AG08395 (cell line): Measurements from ENCODE around the gene MED13L.
"Not testable (repeated sequence)": the region's sequence is repeated elsewhere in the genome, so short reads cannot be mapped to it uniquely, and the experiment has no call there.

Experiments
- DNase-seq: peaks from one replicate; pipeline ENCODE4 v3.0.0; 2012; ENCODE audit warnings: mixed read lengths, low spot score

The MED13L gene

DNA sequence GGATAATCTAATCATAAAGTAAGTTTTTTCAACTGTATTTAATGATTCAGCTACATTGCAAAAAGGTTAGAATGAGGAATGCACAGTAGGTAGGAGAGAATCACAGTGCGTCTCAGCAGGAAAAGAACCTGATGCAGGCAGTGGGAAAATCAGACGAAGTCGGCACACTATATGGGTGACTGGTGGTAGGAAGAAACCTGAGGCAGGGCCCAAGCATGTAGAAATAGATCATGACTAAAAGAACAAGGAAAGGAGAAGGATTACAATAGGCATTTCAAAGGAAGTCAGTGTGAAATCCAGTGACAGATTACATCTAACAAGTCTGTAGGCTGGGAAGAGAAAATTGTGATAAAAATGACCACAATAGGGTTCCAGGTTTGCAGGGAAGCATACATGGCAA, 267.0 kb downstream of the MED13L start:
- DNase-seq, result no peak

DNA sequence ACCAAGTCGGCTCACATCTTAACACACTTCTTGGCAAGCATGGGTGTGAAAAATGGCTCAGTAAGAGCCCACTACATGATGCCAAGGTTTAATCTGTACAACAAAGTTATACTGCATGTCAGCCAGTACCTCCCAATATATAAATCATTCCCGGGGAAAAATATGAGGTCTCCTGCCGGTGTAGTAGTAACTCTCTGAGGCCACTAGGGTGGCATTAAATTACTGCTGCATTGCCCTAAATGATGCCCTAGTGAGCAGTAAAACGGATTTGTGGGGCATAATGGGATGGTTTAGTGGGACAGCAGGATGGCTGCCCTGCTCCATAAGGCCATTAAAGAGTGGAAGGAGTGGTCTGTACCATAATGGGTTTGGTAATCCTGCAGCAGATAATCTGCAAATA, 267.7 kb downstream of the MED13L start:
- no peak for DNase-seq

DNA sequence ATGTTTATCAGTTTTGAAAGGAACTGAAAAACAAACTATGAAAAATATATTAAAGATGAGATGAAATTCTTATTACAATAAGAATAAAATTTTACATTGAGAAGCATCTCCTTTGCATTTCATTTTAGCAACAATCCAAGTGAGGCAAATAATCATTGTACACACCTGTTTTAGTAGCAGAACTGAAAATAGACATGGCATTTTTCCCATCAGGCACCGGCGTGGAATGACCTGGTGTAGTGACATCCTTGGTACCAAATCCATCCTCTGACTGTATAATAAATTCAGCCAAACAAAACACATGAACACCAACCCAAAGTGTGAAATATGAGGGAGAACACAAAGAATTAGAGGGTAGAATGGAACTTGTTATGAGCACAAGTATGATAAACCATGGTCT, 271.4 kb downstream of the MED13L start:
- no peak for DNase-seq

DNA sequence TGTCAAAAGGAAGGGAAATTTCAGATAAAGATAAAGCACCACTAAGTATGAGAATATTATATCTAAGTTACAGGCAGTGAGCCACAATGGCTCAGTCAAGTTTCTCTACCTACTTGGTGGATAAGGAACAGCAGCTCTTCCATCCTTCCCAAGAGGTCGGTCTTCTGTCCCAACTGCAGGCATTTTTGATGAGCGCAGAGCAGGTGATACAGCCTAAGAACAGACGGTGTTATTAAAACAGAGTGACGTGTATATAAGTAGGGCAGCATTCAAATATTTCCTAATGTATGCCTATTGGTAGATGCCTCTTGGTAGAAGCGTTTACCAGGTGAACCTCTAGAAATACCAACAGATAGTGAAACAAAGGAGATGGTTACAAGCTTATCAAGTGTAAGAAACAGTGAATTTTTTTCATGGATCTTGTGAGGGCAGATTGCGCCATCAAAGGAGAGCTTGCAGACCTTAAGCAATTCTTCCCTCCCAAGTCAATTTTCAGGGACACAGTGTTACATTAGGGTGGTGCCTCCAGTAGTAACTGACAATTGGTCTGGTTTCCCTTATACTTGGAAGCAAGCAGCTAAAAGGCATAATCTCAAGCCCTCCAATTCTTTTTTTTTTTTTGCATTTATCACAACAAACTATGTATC, 274.5 kb downstream of the MED13L start:
- DNase-seq, result no peak

DNA sequence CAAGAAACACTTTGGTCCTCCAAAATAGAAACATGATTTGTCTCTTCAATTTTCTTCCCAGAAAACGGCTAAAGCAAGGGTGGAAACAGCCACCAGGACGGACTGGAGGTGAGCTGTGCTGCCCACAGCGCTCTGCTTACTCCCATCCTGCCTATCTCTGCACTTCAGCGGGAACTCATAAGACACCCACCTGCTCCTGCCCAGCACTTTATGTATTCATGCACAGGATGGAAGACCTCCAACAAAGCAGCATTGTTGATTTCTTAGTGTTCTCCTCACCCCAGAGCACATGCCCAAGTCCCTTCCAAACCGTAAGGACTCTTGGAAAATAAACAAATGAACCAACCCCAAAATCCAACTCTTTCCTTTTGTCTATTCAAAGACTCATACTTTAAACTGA, 277.2 kb downstream of the MED13L start:
- no peak for DNase-seq

DNA sequence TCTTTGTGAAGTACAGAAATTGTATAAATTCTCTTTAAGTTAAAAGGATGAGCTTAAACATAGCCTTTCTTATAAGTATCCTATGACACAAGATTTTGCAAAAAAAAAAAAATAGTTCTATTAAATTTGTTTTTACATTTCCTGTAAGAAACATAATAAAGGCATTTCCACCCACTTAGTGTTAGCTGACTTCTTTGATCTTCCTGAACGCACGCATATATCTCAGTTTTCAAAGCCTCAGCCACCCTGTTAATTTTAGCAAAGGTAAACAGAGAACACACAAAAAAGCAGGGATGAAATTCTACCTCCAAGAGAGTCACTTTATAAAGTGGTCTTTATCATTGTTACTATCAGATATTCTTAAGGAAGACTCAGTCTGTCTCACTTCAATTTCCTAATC, 277.9 kb downstream of the MED13L start:
- DNase-seq, result no peak

DNA sequence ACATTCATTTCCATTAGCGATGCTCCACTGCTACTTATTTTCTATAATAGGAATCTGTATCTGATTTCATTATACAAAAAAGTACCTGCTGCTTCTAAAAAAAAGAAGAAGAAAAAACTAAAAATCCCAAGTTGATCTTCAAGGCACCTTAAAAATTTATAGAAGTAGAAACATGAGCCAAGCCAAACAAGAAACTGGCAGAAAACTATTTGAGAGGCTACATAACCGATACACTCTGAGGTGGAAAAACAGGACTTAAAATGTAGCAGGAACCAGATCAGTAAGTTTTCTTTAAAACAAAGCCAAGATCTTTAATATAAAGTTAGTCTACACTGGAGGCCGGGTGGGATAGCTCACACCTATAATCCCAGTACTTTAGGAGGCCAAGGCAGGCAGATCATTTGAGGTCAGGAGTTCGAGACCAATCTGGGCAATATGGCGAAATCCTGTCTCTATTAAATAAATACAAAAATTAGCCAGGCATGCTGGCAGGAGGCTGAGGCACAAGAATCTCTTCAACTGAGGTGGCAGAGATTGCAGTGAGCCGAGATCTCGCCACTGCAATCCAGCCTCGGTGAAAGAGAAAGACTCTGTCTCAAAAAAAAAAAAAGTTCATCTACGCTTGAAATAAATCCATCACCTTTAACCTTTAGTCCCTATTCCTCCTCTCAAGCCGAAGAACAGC, 278.6 kb downstream of the MED13L start:
- DNase-seq, result no peak

DNA sequence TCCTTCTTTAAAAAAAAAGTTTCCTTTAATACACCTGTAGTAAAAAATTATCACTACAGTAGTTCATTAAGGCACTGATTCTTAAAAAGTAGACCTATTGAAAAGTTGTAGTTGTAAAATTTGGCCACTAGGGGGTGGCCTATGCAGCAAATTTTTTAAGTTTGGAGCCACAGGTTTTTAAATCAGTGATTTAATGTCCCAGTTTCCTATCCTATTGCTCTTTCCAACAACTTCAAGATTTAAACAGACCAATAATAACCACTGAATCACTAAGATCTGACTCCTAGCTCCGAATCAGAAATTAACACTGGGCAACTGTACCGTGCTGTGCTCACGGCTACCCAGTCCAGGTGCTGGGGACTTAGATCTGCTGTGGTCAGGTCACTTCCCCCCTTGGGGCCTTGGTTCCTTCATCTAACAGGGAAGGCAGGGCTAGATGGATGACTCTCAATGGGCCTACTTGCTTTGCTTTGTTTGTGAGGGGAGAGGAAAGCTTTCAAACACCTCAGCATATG, 279.3 kb downstream of the MED13L start:
- peak; percentile 68 for DNase-seq

DNA sequence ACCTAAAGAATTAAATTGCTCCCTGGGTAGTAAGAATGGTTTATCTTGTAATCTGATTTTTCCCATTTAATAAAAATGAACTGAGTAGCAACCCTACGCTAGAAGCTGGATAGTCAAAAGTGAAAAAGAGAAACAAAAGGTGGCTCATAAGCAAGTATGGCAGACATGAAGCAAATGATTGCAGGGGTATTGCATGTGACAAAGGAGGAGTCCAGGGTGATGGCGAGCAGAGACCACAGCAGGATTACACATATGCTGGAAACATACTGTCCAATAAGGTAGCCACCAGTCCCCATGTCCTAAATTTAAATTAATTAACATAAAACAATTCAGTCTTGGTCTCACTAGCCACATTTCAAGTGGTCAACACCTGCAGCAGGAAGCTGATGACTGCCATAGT, 283.8 kb downstream of the MED13L start:
- no peak for DNase-seq

DNA sequence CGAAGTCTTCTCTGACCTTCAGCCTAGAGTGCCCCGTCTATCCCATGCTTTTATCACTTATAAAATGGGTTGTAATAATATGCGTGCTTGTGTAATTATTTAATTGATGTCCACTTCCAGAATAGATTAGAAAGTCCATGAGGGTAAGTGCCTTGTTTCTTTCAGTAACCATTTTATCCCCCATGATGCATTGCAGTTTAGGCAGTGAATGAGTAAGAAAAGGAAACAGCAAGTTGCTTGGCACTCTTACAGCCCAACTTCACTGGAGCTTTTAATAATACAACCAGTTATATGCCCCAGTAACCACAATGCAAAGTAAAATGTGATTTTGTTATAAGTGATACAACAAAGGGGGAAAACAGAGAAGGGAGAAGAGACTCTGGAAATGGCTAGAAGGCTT, 287.3 kb downstream of the MED13L start:
- no peak for DNase-seq

DNA sequence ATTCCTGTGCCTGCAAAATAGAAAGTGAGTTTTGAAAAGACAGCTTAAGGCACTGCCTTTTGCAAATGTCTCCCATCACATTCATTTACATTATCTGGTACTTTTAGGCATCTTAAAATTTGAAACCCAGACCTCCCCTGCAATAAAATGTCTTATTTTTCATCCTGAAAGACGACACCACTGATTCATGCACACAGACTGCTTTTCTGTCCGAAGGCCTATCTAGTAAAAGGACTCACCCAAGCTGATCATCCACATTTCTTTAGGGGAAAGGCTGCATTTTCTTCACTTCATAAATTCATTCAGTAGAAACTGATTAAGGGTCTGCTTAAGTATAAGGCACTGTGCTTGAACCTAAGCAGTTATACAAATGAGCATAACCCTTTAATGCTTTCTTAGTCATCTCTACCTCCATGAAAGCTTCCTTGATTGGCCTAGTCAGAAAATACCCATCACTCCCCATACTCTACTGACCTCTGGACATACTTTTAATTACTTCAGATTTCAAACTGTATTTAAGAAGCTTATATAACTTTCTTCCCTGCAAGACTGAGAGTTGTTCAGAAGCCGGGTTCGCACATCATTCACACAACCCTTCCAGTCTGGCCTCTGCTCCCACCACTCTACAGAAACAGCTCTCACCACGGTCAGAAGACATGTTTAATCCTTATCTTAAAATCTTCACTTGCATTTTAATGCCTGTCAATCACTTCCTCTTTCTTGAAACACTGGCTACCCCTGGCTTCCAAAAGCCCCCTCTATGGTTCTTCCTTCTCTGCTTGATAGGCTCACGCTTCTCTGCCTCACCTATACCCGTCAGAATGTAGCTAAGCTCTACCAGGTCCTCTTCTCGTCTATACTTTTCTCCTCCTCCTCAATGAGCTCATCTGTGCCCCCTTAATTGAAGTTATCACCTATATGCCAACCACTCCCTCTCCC, 288.6 kb downstream of the MED13L start:
- no peak for DNase-seq

DNA sequence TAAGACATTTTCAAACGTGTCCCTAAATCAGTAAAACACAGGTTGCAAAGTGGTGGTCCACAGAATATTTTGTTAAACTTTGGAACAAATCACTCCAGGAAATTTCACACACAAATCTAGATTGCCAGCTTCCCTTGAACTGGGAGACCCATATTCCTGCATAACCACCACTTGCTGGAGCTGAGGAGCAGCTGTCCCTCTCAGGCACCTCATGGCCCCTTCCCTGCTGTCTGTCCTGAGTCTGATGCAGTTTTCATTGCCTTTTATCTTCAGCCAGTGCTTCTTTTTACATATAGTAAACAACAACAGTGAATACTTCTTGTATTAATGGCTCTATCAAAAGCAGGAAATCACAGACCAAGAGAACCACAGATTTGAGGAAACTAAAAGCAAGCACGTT, 289.3 kb downstream of the MED13L start:
- no peak for DNase-seq

DNA sequence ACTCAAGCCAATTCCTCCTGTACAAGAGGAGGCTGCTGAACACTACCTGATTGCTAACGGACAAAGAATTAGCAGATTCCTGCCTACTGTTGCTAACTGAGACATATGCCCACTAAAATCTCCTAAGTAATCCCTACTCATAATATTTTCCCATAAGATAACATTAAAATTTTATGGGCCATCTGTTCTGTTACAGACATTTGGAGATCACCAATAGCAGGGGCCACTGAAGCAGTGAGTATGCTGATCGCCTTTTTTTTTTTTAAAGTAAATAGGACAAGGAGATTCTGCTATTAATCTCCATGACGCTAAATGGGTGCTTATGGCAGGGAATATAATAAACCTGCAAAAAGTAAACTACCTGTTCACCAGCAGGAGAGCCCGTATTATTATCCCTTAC, 292.9 kb downstream of the MED13L start:
- no peak for DNase-seq

DNA sequence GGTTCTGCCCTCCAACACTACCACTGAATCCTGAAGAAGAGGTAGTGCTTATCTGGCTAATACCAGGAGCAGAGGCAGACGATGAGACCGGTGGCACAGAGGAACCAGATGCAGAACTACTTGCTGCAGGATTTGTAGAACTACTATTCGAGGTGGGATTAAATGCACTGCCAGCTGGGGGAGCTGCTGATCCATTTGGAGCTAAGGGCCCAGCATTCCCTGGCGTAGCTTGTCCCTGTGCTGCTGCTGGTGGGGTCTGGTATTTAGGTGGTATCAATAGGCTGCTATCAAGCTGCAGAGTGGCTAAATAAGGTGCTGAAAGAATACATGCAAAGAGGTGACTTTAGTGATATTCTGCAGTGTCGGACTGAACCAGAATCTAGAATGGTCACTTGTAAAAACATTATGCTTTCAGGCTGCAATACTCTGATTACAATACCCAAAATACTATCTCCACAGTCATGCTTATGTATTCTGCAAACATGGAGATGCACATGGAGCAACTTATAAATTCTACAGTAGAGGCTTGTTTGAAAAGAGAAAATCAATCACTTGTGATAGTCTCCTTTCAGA, 294.2 kb downstream of the MED13L start:
- no peak for DNase-seq

DNA sequence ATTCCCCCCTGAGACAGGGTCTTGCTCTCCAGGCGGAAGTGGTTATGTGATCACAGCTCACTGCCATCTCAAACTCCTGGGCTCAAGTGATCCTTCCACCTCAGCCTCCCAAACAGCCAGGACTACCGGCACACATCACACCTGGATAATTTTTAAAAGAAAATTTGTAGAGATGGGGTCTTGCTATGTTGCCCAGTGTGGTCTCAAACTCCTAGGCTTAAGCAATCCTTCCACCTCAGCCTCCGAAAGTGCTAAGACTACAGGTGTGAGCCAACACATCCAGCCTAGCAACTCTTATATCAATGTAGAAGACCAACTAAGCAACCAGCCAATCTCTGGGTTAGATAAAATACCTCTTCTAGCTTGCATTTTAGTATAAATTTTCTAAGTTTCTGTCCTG, 297.2 kb downstream of the MED13L start:
- DNase-seq, result no peak

DNA sequence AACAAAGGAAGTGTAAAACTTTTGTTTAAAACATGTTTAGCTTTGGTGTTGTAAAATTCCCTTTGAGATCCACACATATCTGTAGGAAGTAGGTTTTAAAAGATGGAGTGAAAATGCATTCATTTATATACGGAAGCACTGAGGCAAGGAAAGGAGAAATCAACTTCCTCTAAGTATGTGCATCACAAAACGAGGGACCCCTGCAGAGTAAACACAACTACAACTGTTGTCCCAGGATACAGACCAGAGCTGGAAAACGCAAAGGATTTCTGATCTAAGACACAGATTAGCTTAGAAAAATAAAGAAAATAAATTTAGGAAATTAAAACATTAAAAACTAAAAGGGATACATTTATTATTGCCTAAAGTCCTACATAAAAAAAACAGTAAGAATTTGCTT, 297.6 kb downstream of the MED13L start:
- DNase-seq, result no peak

DNA sequence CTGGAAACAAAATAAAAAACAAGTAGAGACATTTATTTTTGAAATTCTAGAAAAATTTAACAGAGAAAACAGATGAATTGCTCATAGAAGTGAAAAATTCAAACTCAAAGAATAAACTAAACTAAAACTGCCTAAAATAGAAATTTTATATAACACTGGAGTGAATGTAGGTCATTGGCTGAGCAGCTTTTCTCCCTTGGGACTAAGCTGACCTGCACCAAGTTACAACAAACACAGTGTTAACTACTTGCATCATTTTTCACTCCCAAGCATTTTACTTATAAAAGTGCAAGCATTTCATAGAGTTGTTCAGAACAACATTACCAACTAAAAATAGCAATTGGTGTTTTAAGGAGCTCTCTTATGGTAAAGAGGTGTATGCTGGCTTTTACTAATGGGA, 298.1 kb downstream of the MED13L start:
- no peak for DNase-seq

DNA sequence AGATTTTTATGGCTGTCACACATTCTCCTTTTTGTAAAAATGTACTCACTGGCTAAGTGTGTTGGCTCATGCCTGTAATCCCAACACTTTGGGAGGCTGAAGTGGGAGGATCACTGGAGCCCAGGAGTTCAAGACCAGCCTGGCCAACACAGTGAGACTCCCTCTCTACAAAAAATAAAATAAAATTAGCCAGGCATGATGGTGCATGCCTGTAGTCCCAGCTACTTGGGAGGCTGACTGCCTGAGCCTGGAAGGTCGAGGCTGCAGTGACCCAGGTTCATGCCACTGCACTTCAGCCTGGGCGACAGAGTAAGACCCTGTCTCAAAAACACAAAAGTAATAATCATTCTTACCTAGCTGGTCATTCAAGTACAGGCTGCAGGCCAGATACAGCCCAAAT, 300.7 kb downstream of the MED13L start:
- not testable (repeated sequence) for DNase-seq

DNA sequence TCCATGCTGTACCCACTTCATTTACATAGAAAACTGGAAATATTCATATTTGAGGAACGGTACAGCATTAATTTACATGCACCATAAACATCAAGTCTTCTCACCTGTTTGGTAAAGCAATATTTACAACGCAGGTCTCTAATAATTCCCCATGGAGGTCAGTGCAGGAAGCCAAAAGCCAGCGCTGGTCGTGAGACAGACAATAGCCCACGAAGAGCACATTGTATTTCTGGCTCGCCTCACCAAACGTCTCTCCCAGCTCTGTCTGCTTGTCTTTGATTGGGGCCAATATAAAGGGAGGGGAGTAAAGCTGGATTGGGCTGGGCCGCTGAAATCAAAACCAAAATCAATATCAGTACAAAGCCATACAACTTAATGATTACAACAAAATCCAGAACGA, 302.1 kb downstream of the MED13L start:
- no peak for DNase-seq

DNA sequence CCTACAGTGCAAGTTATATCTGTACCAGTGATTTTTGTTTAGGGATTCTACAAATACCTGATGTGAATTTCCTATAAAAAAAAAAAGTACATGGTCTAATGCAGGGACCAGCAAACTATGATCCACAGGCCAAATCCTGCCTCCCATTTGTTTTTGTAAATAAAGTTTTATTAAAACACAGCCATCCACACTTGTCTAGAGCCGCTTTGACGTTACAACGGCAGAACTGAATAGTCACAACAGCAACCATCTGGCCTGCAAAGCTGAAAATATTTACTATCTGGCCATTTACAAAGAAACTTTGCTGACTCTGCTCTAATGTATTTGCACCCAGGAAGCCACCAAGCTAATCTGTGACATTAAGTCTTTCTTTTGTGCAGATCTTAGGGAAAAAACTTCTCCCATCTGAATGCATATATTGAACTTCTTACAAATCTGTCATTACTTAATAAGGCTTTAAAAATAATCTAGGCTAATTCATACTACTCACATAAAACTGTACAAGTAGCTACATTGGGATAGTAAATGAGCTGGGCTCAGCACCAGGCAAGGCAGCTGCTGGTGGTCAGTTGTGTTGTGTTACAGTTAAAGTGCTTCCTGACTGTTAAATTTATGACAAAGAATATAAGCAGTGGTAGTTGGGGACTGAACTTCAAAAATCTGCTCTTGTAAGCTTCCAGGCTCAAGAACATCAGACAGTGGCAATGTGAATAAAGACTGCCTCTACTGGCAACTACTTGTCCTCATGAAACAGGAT, 303.3 kb downstream of the MED13L start:
- DNase-seq, result no peak

DNA sequence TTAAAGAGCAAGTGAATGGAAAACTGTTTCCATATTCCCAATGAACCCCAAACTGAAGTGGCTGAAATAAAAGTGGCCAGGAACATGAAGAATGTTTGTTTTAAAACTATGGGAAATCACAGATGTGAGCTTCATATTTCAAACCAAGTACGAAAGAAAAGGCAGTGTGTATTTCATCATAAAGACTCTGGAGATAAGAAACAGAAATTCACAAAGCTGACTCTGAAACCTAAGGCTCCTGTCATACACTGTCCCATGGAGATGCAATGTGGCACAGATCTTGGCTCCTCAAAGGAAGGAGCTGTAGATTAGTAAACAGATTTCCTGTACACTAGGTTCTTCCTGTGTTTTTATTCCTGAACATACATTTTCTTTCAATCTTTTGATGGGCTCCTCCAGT, 304.4 kb downstream of the MED13L start:
- DNase-seq, result no peak

DNA sequence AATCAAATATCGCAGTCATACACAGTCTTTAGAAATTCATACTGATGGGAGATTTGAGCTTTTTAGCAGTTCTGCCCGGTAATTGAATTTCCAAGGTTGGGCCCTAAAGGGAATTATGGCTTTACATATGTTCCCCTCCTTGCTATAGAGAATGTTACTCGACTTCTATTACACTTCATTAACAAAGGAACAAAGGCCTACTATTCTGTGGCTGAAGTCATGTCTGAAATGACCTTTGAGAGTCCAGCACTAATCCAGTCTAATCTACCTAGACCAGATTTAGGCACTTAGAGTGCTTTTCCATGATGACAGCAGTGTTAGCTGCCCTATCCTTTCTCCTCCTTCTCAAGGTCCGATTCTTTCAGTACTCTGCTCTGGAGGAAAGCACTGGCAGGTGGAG, 305.3 kb downstream of the MED13L start:
- DNase-seq, result no peak
